Right atrium auricular region (tissue), 2 donors: ENCODE data around the gene TSC22D1. TPM values are rescaled to one million over a fixed set of nuclear protein-coding genes. Genes with fewer than 3 reads are reported as not detected.

ENCODE experiments used
- DNase-seq: peaks from one replicate; pipeline ENCODE4 v3.0.0-alpha.2; 2019; ENCODE audit warnings: low spot score
- H3K27ac ChIP-seq, 2 donors: fragments of 200-600 bp; sonication (generic); 1 replicate in 1 of 2; 2 replicates in 1 of 2; pipeline ENCODE4 v1.5.1; 2016 to 2019
- H3K27me3 ChIP-seq, 2 donors: fragments of 200-600 bp; sonication (generic); one replicate each; pipeline versions ENCODE4 v1.5.1 to v1.6.0; 2017 to 2019
- H3K36me3 ChIP-seq: fragments of 200-600 bp; sonication (generic); one replicate; pipeline ENCODE4 v1.5.1; 2016
- H3K4me1 ChIP-seq, 2 donors: fragments of 200-600 bp; sonication (generic); one replicate each; pipeline versions ENCODE4 v1.5.1 to v1.6.0; 2017 to 2019
- H3K4me3 ChIP-seq, 2 donors: fragments of 200-600 bp; sonication (generic); 1 replicate in 1 of 2; 2 replicates in 1 of 2; pipeline ENCODE4 v1.5.1; 2017 to 2019; ENCODE audit warnings: mild to moderate bottlenecking in 1 of 2, moderate library complexity in 1 of 2
- H3K9me3 ChIP-seq, 2 donors: fragments of 200-600 bp; sonication (generic); one replicate each; pipeline ENCODE4 v1.5.1; 2019
- CTCF ChIP-seq, 2 donors: fragments of 200-600 bp; sonication (generic); IDR thresholded peaks; one replicate each; pipeline ENCODE4 v1.5.1; 2019; ENCODE audit warnings: antibody characterized with exemption in 2 of 2
- total RNA-seq, 2 donors: library from RNA; depleted of rRNA; stranded (reverse); fragments of >200 nt; gene quantifications; one replicate each; pipeline ENCODE4 v1.1.0, GENCODE V29; 2016

Gene TSC22D1
- total RNA-seq, 2 donors from 2014 or later: 110 to 159 TPM

DNA sequence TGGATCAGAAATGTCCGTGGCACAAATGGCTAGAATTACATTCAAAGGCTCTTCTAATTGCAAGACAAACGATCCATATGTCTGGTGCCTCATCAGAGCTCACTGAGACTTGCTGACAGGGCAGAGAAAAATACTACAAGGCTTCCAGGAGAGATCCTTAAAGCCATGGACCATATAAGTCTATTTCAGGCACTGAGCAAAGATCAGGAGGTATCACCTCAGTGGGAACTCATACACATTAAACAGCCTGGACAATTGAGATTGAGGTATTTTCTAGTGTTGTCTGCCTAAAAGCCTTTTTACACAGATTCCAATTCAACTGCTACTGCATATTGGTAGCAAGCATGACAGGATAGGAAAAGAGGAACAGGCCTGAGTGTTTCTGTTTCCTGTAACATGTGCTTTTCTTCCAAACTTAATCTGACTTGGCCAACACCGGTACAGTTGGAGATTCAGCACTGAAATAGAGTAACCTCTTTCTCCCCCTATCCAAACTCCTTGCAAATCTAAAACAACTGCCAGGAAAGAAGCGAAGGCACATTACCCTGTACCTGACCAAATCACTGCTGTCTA is 136.6 kb downstream of the TSC22D1 start:
- peaks cover under 1% of the 10 kb centered on the region for H3K36me3 ChIP-seq
- peaks cover 0 to 16% of the 10 kb centered on the region in 2 donors for H3K4me1 ChIP-seq
- no peak for DNase-seq
- no peaks in the 10 kb centered on the region for H3K27me3 ChIP-seq
- no peak for TF ChIP-seq CTCF (IDR thresholded peaks at IDR 0.05)
- H3K27ac ChIP-seq: no peak overlapping the region
- no peaks in the 10 kb centered on the region for H3K9me3 ChIP-seq
- no peak overlapping the region for H3K4me3 ChIP-seq

- TF ChIP-seq CTCF (IDR thresholded peaks at IDR 0.05): peak in 1 of 2 donors; percentile 0
- H3K4me1 ChIP-seq: peaks cover 0 to 29% of the 10 kb centered on the region in 2 donors
These were observed 137.9 kb downstream of the TSC22D1 start for GRCh38 chr13:44438234-44438579.

GRCh38 chr13:44437356-44438233 is 138.5 kb downstream of the TSC22D1 start:
- no peaks in the 10 kb centered on the region for H3K27me3 ChIP-seq
- H3K4me3 ChIP-seq: peak overlapping the region; percentile 74 to 75
- no peak for DNase-seq
- H3K4me1 ChIP-seq: peaks cover 0 to 35% of the 10 kb centered on the region in 2 donors
- H3K27ac ChIP-seq: peak overlapping the region; percentile 91 to 96
- peaks cover 17% of the 10 kb centered on the region for H3K36me3 ChIP-seq
- TF ChIP-seq CTCF (IDR thresholded peaks at IDR 0.05): peak; percentile 40 to 71
- no peaks in the 10 kb centered on the region for H3K9me3 ChIP-seq

More at GRCh38 chr13:44438234-44438579, 137.9 kb downstream of the TSC22D1 start:
- peaks cover 14% of the 10 kb centered on the region for H3K36me3 ChIP-seq
- no peaks in the 10 kb centered on the region for H3K27me3 ChIP-seq
- no peaks in the 10 kb centered on the region for H3K9me3 ChIP-seq
- DNase-seq: no peak
- no peak overlapping the region for H3K27ac ChIP-seq
- no peak overlapping the region for H3K4me3 ChIP-seq

DNA sequence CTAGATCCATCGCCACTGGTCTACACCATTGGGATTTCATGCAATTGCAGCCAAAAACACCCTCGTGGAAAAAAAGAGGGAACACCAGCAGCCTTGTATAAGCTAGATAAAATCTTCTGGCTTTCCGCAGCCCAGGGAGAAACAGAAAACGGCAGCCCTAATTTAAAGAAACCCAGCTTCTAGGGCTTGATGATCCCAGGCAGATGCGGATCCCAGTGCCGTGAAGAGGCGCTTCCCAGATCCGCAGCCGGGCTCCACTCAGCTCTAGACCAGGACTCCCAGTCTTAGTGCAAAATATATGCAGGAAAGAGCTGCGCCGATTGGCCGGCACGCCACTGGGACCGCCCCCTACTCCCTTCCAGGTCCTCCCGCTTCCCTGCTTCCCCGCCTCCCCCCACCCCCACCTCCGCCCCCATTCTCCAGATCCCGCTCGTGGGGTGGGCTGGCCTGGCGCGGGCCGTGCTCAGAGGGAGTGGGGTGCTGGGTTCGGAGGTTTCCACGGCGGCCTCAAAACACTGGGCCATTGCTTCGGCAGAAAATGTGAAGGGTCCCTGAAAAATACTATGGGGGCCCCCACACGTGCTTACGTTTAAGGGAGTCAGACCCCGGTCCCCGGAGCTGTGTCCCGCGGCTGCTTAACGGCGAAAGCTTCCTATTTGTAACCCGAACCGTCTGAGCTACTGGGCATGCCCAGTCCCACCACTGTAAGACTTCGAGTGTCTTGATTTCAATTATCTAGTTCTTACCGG is 139.4 kb downstream of the TSC22D1 start:
- Histone ChIP-seq H3K27ac (peak overlapping the region; percentile 91 to 96), H3K27me3 (no peaks in the 10 kb centered on the region), H3K9me3 (no peaks in the 10 kb centered on the region), H3K4me1 (peaks cover 0 to 40% of the 10 kb centered on the region in 2 donors), H3K4me3 (peak overlapping the region; percentile 74 to 75), H3K36me3 (peaks cover 17% of the 10 kb centered on the region)
- DNase-seq: peak; percentile 98
- no peak for TF ChIP-seq CTCF (IDR thresholded peaks at IDR 0.05)

GRCh38 chr13:44435919-44436510 is 140.1 kb downstream of the TSC22D1 start:
- H3K36me3 ChIP-seq: peaks cover 17% of the 10 kb centered on the region
- no peaks in the 10 kb centered on the region for H3K9me3 ChIP-seq
- no peaks in the 10 kb centered on the region for H3K27me3 ChIP-seq
- H3K4me1 ChIP-seq: peaks cover 0 to 40% of the 10 kb centered on the region in 2 donors
- H3K27ac ChIP-seq: peak overlapping the region; percentile 91 to 96
- no peak for TF ChIP-seq CTCF (IDR thresholded peaks at IDR 0.05)
- no peak for DNase-seq
- peak overlapping the region; percentile 74 to 75 for H3K4me3 ChIP-seq
